ENCODE results near the gene PAGE1.
"Not testable (repeated sequence)": the region's sequence is repeated elsewhere in the genome, so short reads cannot be mapped to it uniquely, and the experiment has no call there.

PAGE1 gene, protein sequence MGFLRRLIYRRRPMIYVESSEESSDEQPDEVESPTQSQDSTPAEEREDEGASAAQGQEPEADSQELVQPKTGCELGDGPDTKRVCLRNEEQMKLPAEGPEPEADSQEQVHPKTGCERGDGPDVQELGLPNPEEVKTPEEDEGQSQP

GRCh38 chrX:49695276-49696180 lies at the start of gene PAGE1:
Gene PAGE1 (minus strand): TSS chrX:49695984. CDS start chrX:49694770, 1,214 bp downstream.
- DNase-seq (ENCODE audit: low read depth in 2 of 2, low spot score in 1 of 2) = no peak

DNA sequence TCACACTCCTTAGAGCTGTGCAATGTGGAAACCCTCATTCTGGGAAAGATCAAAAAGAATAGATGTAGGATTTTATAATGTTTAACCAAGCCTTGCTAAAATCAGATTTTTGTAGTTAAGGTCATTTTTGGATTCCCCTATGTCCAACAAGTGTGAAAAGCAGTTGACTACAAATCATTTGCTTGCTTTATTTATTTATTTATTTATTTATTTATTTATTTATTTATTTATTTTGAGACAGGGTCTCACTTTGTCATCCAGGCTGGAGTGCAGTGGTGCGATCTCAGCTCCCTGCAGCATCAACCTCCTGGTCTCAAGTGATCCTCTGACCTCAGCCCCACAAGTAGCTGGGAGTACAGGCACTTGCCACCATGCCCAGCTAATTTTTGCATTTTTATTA lies 45.7 kb upstream of the PAGE1 start:
- DNase-seq (ENCODE audit: low read depth in 2 of 2, low spot score in 1 of 2) = not testable (repeated sequence)

GRCh38 chrX:49727847-49728246 lies 32.1 kb upstream of the PAGE1 start:
- no peak for DNase-seq (ENCODE audit: low read depth in 2 of 2, low spot score in 1 of 2)

GRCh38 chrX:49726966-49727365 lies 31.2 kb upstream of the PAGE1 start:
- DNase-seq (ENCODE audit: low read depth in 2 of 2, low spot score in 1 of 2) = no peak

GRCh38 chrX:49725923-49726904 lies 30.4 kb upstream of the PAGE1 start:
- DNase-seq (ENCODE audit: low read depth in 2 of 2, low spot score in 1 of 2) = no peak

GRCh38 chrX:49725401-49725800 lies 29.6 kb upstream of the PAGE1 start:
- no peak for DNase-seq (ENCODE audit: low read depth in 2 of 2, low spot score in 1 of 2)

- DNase-seq (ENCODE audit: low read depth in 2 of 2, low spot score in 1 of 2) = not testable (repeated sequence)
Measured at GRCh38 chrX:49720106-49720505, 24.3 kb upstream of the PAGE1 start.

- DNase-seq (ENCODE audit: low read depth in 2 of 2, low spot score in 1 of 2) = no peak
Measured at GRCh38 chrX:49712577-49712976, 16.8 kb upstream of the PAGE1 start.

DNA sequence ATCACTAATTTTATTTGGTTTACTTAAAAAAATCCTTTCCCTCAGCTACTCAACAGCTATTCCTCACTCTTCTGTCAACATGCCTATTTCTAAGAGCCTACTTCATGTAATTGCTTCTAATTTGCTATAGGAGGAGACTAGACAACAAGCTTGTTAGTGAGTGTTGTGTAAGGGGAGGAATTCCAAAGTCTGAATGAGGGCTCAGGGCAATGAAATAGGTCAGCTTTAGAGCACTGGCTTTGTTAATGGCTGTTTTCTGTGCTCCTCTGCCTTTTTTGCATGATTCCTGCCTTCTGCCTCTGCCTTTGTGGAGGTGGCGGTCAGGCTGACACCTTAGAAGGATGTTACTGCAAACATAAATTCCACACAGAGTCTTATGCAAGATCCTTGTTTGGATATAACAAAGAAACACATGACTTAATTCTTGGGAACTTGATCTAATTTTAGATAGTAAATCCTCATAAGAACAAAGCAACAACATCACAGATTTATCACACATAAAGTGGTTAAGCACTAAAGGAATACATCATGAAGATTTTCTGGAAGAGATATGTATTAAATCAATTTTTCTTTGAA lies 15.0 kb upstream of the PAGE1 start:
- DNase-seq (ENCODE audit: low read depth in 2 of 2, low spot score in 1 of 2) = no peak

DNA sequence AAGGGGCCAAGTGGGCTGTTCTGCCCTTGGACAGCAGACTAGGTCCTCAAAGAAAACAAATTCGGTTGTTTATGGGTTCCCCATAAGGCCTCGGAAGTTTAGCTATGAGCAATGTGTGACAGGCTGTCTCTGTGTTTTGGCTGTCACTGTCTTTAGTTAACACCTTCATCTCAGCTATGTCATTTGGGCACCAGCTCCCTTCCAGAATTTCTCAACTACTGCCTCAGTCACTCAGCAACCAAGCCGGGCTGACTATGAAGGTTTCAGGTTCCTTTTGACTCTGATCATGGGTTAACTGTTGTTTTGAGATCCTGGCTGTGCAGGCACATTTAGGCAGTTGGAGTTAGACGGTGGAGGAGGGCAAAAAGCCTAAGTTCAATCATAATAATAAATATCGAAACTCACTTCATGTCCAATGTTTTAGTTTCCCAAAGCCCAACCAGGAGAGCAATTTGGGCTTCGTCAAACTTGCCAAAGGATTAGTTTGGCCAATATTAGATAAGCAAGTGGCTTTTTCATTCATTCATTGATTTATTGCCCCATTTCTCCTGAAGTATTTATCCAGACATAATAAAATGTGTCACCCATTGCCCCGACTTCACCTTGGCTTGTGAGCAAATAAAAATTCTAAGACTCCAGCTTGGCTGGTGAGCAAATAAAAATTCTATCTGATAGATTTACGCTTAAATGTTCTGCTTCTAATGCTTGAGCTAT lies 9.1 kb upstream of the PAGE1 start:
- DNase-seq (ENCODE audit: low read depth in 2 of 2, low spot score in 1 of 2) = no peak

- DNase-seq (ENCODE audit: low read depth in 2 of 2, low spot score in 1 of 2) = no peak
Measured at GRCh38 chrX:49701933-49702332, 6.1 kb upstream of the PAGE1 start.

GRCh38 chrX:49701323-49701722 lies 5.5 kb upstream of the PAGE1 start:
- no peak for DNase-seq (ENCODE audit: low read depth in 2 of 2, low spot score in 1 of 2)

GRCh38 chrX:49675075-49675719 lies 20.6 kb downstream of the PAGE1 start:
- no peak for DNase-seq (ENCODE audit: low read depth in 2 of 2, low spot score in 1 of 2)

DNA sequence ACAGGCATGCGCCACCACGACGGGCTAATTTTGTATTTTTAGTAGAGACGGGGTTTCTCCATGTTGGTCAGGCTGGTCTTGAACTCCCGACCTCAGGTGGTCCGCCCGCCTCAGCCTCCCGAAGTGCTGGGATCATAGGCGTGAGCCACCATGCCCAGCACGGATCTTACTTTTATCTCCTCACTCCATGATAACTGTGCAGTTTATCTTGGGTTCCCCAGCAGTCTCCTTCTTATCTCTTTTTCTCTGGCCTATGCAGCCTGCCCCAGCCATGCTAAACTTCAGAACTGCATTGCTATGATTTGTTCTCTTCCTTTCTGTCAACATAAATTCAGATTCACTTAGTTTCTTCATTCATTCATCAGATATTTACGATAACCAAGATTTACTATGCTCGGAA lies 22.4 kb downstream of the PAGE1 start:
- DNase-seq (ENCODE audit: low read depth in 2 of 2, low spot score in 1 of 2) = no peak

- no peak for DNase-seq (ENCODE audit: low read depth in 2 of 2, low spot score in 1 of 2)
Measured at GRCh38 chrX:49664824-49665223, 31.0 kb downstream of the PAGE1 start.

- DNase-seq (ENCODE audit: low read depth in 2 of 2, low spot score in 1 of 2) = no peak
Measured at GRCh38 chrX:49661881-49662280, 33.9 kb downstream of the PAGE1 start.

- DNase-seq (ENCODE audit: low read depth in 2 of 2, low spot score in 1 of 2) = no peak
Measured at GRCh38 chrX:49659771-49660170, 36.0 kb downstream of the PAGE1 start.

DNA sequence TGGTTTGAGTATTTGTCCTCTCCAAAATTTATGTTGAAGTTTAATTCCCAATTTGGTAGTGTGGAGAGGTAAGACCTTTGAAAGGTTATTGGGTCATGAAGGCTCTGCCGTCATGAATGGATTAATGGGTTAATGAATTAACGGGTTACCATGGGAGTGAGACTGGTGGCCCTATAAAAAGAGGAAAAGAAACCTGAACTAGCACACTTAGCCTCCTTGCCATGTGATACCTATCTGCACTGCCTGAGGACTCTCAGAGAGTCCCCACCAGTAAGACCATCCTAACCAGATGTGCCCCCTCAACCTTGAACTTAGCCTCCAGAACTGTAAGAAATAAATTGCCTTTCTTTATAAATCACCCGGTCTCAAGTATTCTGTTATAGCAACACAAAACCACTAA lies 39.3 kb downstream of the PAGE1 start:
- no peak for DNase-seq (ENCODE audit: low read depth in 2 of 2, low spot score in 1 of 2)

GRCh38 chrX:49644991-49645637 lies 50.7 kb downstream of the PAGE1 start:
- no peak for DNase-seq (ENCODE audit: low read depth in 2 of 2, low spot score in 1 of 2)

Data from stimulated activated CD8-positive, alpha-beta memory T cell treated with anti-CD3 and anti-CD28 coated beads, Interleukin-4, amount 100 ng/mL, for 4 hours (primary cell).